Gastroesophageal sphincter (tissue), 4 donors: ENCODE results near the gene SMG5. TPM values are rescaled to one million over a fixed set of nuclear protein-coding genes. Genes with fewer than 3 reads are reported as not detected.
"Not testable (repeated sequence)": the region's sequence is repeated elsewhere in the genome, so short reads cannot be mapped to it uniquely, and the experiment has no call there.

ENCODE experiments used
- ATAC-seq: fragments of 150-250 bp; one replicate; pipeline ENCODE4 v1.9.1; 2016; ENCODE audit warnings: mild to moderate bottlenecking, moderate library complexity
- H3K27ac ChIP-seq, 4 donors: fragments of 200-600 bp; sonication (generic) in 3 of 4; 1 replicate in 3 of 4; 2 replicates in 1 of 4; pipeline ENCODE4 v1.5.1; 2016 to 2019
- H3K27me3 ChIP-seq: fragments of 200-600 bp; sonication (generic); one replicate; pipeline ENCODE4 v1.5.1; 2019
- H3K36me3 ChIP-seq, 2 donors: fragments of 200-600 bp; sonication (generic); one replicate each; pipeline ENCODE4 v1.5.1; 2019; ENCODE audit warnings: control low read depth in 1 of 2
- H3K4me1 ChIP-seq, 3 donors: fragments of 200-600 bp; sonication (generic); 1 replicate in 2 of 3; 2 replicates in 1 of 3; pipeline ENCODE4 v1.5.1; 2016 to 2019; ENCODE audit warnings: control low read depth in 2 of 3
- H3K4me3 ChIP-seq, 2 donors: fragments of 200-600 bp; sonication (generic); one replicate each; pipeline ENCODE4 v1.5.1; 2019; ENCODE audit warnings: mild to moderate bottlenecking in 1 of 2, moderate library complexity in 1 of 2
- H3K9me3 ChIP-seq, 3 donors: fragments of 200-600 bp; sonication (generic); one replicate each; pipeline ENCODE4 v1.5.1; 2017 to 2019; ENCODE audit warnings: control low read depth in 2 of 3
- CTCF ChIP-seq, 4 experiments: fragments of 200-600 bp in 2 of 4; fragments of 450-650 bp in 2 of 4; sonication (generic) in 1 of 4; IDR thresholded peaks; one replicate each; pipeline ENCODE4 v1.5.1; 2017 to 2019; ENCODE audit warnings: antibody characterized with exemption in 4 of 4, mild to moderate bottlenecking in 2 of 4, moderate library complexity in 2 of 4
- EP300 ChIP-seq: sonication (generic); formaldehyde crosslinking; IDR thresholded peaks from one replicate; pipeline ENCODE4 v1.6.1; 2017; ENCODE audit warnings: antibody characterized with exemption, mild to moderate bottlenecking
- POLR2A ChIP-seq, 2 donors: fragments of 450-650 bp; IDR thresholded peaks; one replicate each; pipeline ENCODE4 v1.6.1; 2017; ENCODE audit warnings: antibody characterized with exemption in 2 of 2, mild to moderate bottlenecking in 2 of 2, moderate library complexity in 1 of 2
- POLR2AphosphoS5 ChIP-seq: sonication (generic); formaldehyde crosslinking; IDR thresholded peaks from one replicate; pipeline ENCODE4 v1.6.1; 2017; ENCODE audit warnings: antibody characterized with exemption
- WGBS, 2 donors: methylation state at CpG; one replicate each; pipeline ENCODE4 v1.1.5; 2018; ENCODE audit warnings: low coverage in 1 of 2; 5-methylcytosine and 5-hydroxymethylcytosine counted together
- total RNA-seq, 4 donors: library from RNA; depleted of rRNA; stranded (reverse); fragments of >200 nt; gene quantifications; one replicate each; pipeline ENCODE4 v1.1.0, GENCODE V29; 2016

SMG5 gene
- total RNA-seq, 4 donors from 2014 or later: 60.2 to 106 (median 69.1) TPM

GRCh38 chr1:156225677-156226014, 57.0 kb downstream of the SMG5 start:
- 0 to 14% methylated on average over 2 of the region's 2 CpGs for WGBS, 2 donors
- ATAC-seq: no peak

GRCh38 chr1:156221986-156222692, 60.5 kb downstream of the SMG5 start:
- Histone ChIP-seq H3K27me3 (no peaks in the 10 kb centered on the region), H3K4me3 (no peak overlapping the region), H3K27ac (no peak overlapping the region), H3K4me1 (peaks cover 0 to 28% (median 0%) of the 10 kb centered on the region in 3 donors), H3K36me3 (peaks cover 0 to 67% of the 10 kb centered on the region in 2 donors), H3K9me3 (no peaks in the 10 kb centered on the region)
- no peak for ATAC-seq
- TF ChIP-seq POLR2AphosphoS5: no peak
- TF ChIP-seq CTCF (IDR thresholded peaks at IDR 0.05): no peak
- no peak for TF ChIP-seq EP300
- TF ChIP-seq POLR2A (IDR thresholded peaks at IDR 0.05): no peak
- WGBS, 2 donors: 87 to 90% methylated on average over 2 to 8 of the region's 13 CpGs

More at GRCh38 chr1:156225677-156226014, 57.0 kb downstream of the SMG5 start:
- peaks cover 0 to 71% of the 10 kb centered on the region in 2 donors for H3K36me3 ChIP-seq
- H3K27ac ChIP-seq: no peak overlapping the region
- H3K4me3 ChIP-seq: no peak overlapping the region
- TF ChIP-seq POLR2A (IDR thresholded peaks at IDR 0.05) (no peak), CTCF (IDR thresholded peaks at IDR 0.05) (no peak), POLR2AphosphoS5 (no peak), EP300 (no peak)
- H3K4me1 ChIP-seq: peaks cover 0 to 28% (median 0%) of the 10 kb centered on the region in 3 donors
- no peaks in the 10 kb centered on the region for H3K9me3 ChIP-seq
- H3K27me3 ChIP-seq: no peaks in the 10 kb centered on the region

GRCh38 chr1:156220226-156220625, 62.4 kb downstream of the SMG5 start:
- TF ChIP-seq EP300 (no peak), CTCF (IDR thresholded peaks at IDR 0.05) (no peak), POLR2A (IDR thresholded peaks at IDR 0.05) (no peak), POLR2AphosphoS5 (no peak)

GRCh38 chr1:156217871-156218270, 64.8 kb downstream of the SMG5 start:
- TF ChIP-seq CTCF (IDR thresholded peaks at IDR 0.05) (no peak), POLR2AphosphoS5 (peak; percentile 59)
- no peaks in the 10 kb centered on the region for H3K9me3 ChIP-seq
- ATAC-seq: no peak
- H3K27me3 ChIP-seq: no peaks in the 10 kb centered on the region
- H3K27ac ChIP-seq: peak overlapping the region in 3 of 4 donors; percentile 12 to 61 (median 39)
- whole genome bisulfite sequencing, 2 donors: 30 to 70% methylated on average over 2 of the region's 2 CpGs
- no peak overlapping the region for H3K4me3 ChIP-seq
- peaks cover 0 to 40% (median 7%) of the 10 kb centered on the region in 3 donors for H3K4me1 ChIP-seq
- H3K36me3 ChIP-seq: peaks cover 0 to 39% of the 10 kb centered on the region in 2 donors

More at GRCh38 chr1:156220226-156220625, 62.4 kb downstream of the SMG5 start:
- peaks cover 0 to 59% of the 10 kb centered on the region in 2 donors for H3K36me3 ChIP-seq
- H3K27me3 ChIP-seq: no peaks in the 10 kb centered on the region
- H3K4me3 ChIP-seq: no peak overlapping the region
- no peaks in the 10 kb centered on the region for H3K9me3 ChIP-seq
- WGBS, 2 donors: 96 to 100% methylated on average over 5 to 6 of the region's 9 CpGs
- peaks cover 0 to 28% (median 0%) of the 10 kb centered on the region in 3 donors for H3K4me1 ChIP-seq
- no peak overlapping the region for H3K27ac ChIP-seq
- ATAC-seq: no peak

- not testable (repeated sequence) for ATAC-seq, H3K4me3 ChIP-seq, H3K27ac ChIP-seq, H3K9me3 ChIP-seq, H3K27me3 ChIP-seq
- 95 to 97% methylated on average over 7 to 10 of the region's 55 CpGs for WGBS, 2 donors
- H3K4me1 ChIP-seq: peaks cover 0 to 47% (median 11%) of the 10 kb centered on the region in 3 donors
- H3K36me3 ChIP-seq: peaks cover 0 to 29% of the 10 kb centered on the region in 2 donors
These were observed 66.1 kb downstream of the SMG5 start for GRCh38 chr1:156216361-156217086.
